Left hindlimb (tissue), 1 donor: Measurements from ENCODE around the gene EIF4H.

ENCODE experiments used
- DNase-seq: peaks from one replicate; pipeline ENCODE4 v3.0.0-alpha.2; 2018

The EIF4H gene

DNA sequence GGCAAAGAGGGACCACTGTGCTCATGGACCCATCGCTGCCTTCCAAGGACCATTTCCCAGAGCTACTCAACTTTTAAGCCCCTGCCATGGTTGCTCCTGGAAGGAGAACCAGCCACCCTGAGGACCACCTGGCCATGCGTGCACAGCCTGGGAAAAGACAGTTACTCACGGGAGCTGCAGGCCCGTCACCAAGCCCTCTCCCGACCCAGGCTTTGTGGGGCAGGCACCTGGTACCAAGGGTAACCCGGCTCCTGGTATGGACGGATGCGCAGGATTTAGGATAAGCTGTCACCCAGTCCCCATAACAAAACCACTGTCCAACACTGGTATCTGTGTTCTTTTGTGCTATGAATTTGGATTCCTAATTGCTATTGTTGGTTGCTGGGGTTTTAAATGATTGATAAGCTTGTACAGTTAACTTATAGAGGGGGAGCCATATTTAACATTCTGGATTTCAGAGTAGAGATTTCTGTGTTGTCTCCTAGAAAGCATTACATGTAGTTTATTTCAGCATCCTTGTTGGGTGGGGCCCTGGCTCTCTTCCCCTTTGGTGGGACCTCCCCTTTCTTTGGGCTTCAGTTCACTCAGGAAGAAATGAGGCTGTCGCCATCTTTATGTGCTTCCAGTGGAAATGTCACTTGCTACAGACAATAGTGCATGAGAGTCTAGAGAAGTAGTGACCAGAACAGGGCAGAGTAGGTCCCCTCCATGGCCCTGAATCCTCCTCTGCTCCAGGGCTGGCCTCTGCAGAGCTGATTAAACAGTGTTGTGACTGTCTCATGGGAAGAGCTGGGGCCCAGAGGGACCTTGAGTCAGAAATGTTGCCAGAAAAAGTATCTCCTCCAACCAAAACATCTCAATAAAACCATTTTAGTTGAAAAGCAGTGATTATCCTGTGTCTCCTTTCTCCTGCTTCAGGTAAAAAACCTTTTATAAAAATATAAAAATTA is 55.1 kb downstream of the EIF4H start:
- no peak for DNase-seq

DNA sequence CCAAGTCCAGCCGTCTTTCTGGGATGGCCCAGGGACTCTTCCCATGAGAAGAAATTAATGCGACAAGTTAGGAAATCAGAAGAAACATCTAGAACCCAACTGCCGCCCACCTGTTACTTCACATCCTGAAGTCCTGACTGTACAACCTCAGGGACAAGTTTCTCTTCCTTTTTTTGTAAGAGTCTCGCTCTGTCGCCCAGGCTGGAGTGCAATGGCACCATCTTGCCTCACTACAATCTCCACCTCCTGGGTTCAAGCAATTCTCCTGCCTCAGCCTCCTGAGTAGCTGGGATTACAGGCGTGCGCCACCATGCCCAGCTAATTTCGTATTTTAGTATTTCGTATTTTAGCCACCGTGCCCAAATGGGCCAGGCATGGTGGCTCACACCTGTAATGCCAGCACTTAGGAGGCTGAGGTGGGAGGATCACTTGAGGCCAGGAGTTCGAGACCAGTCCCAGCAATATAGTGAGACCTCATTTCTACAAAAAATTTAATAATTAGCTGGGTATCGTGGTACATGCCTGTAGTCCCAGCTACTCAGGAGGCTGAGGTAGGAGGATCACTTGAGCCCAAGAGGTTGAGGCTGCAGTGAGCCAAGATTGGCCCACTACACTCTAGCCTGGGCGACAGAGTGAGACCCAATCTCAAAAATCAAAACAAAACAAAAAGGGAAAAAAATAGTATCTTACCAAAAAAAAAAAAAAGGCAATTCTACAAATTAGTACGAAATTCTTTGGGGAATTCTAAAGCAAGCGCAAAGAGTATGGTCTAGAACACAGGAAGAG is 56.5 kb downstream of the EIF4H start:
- no peak for DNase-seq

DNA sequence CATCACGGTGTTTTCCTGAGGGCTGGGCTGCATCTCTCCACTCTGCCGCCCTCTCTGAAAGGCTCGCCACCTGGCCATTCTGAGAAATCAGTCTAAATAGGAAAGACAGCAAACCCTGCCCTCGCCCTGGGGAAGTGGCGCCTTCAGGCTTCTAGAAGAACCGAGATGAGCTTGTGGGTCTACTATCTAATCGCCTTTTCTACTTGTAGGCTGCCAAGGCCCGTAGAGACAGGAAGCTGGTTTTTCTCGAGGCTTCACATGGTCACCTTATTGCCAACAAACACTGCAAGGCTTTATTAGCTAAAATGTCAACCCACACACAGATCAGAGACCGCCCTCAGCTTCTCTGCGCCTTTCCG is 57.1 kb downstream of the EIF4H start:
- no peak for DNase-seq

DNA sequence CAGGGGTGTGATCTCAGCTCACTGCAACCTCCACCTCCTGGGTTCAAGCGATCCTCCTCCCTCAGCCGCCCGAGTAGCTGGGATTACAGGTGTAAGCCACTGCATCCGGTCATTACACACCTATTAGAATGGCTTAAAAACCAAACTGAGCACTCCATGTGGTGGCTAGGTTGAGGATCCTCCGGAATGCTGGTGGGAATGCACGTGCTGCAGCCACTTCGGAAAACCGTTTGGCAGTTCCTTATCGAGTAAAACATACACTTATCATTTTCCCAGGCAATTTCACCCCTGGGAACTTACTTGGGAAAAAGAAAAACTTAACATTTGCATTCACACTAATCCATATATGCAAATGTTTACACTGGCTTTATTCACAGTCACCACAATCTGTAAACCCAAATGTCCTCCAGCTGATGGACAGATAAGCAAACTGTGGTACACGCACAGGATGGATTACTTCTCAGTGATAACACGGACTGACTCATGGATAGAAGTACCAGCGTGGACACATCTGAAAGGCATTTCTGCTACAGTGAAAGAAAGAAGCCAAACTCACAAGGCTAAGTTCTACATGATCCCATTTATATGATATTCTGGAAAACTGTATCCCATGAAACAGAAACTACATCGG is 59.6 kb downstream of the EIF4H start:
- DNase-seq: no peak

DNA sequence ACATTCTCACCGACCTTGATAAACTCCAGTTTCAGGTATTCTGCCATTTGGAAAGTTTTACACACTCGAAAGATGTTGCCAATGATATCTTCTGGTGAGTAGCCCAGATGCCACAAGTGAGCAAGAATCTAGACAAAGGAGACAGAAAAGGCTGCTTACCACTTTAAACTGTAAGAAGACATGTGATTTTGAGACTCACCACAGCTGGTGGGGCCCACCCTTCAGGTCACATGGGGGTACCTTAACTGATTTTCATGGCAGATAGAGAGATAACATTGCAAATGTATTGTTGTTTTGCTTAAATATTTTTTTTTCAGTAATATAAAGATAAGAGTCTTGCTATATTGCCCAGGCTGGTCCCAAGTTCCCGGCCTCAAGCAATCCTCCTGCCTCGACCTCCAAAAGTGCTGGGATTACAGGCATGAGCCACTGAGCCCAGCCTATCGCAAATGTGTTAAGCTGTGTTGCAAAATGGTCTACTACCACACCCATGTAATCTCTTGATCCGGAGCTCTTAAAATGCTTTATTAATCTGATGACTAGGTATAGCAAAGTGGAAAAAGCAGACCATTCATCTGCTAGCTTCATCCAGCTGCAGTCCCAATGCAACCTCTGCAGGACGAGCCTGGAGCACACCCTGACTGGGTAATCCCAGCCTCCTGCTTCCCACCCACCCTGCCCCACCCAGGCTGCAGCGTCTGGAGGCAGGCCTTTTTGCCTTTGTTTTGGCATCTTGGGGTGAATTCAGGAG is 61.5 kb downstream of the EIF4H start:
- no peak for DNase-seq

DNA sequence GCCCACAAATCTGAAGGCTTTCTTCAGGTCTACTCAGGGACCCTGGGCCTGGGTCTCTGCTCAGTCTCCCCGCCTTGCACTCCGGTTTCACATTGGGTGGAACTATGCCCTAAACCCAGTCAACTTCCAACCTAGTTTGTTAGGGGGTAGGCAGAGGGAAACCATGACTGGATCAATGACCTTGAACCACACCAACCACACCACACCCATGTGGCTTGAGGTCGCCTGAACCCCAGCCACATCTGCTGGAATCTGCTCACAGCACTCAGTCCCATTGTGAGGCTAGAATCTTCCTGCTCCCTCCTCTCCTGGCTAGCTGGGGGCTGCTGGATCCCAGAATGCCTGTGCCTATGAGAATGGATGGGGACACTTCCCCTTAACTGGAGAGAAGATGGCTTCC is 62.1 kb downstream of the EIF4H start:
- DNase-seq: no peak

DNA sequence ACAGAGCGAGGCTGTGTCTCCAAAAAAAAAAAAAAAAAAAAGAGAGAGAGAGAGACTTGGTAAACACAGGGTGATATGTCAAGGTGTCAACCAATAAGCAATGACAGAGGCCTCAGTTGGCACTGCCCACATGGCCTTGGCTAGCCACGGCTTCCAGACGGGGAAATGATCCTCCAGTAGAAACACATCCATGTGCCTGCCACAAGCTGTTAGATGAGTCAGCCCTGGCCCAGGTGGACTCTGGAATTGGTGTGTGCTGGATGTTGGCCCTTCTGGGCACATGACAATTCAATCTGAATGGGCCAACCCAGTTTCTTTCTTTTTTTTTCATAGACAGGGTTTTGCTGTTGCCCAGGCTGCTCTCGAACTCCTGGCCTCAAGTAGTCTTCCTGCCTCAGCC is 66.3 kb downstream of the EIF4H start:
- no peak for DNase-seq

DNA sequence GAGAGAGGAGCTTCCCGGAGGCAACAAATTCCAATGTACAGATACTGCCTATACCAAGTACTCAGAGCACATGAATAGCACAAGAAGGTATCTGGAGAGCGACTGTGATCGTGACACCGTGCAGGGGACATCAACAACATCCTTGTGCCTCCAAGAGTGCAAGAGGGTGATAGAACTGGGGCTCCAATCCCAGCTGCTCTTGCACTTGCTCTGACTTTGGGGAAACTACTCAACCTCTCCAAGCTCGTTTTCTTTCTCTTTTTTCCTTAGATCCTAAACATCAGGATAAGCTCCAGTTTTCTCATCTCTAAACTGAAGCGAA is 67.9 kb downstream of the EIF4H start:
- no peak for DNase-seq

DNA sequence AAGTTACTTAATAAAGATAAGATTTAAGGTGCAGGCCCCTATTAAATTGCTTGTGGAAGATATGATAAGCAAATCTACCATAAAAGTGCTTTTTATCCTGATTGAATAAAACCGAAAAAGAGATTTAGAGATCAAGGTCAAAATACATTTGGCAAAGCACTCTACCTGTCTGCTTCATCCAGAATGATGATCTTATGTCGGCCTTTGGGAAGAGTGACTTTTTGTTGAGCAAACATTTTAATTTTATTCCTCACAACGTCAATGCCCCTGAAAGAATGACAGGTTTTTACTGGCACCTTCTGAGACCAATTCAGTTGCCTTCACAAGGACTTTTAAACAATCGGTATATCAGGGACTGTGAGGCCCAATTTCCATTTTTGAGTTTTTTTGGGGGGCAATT is 72.3 kb downstream of the EIF4H start:
- no peak for DNase-seq
